D341Med (cell line): ENCODE results near the gene CDK17.
A peak's percentile ranks its signal among the peaks of the same experiment; 100 is the strongest.
"Not testable (repeated sequence)": the region's sequence is repeated elsewhere in the genome, so short reads cannot be mapped to it uniquely, and the experiment has no call there.

Experiments
- DNase-seq: peaks from one replicate; pipeline ENCODE4 v3.0.0; 2012; ENCODE audit warnings: low spot score

Gene CDK17

DNA sequence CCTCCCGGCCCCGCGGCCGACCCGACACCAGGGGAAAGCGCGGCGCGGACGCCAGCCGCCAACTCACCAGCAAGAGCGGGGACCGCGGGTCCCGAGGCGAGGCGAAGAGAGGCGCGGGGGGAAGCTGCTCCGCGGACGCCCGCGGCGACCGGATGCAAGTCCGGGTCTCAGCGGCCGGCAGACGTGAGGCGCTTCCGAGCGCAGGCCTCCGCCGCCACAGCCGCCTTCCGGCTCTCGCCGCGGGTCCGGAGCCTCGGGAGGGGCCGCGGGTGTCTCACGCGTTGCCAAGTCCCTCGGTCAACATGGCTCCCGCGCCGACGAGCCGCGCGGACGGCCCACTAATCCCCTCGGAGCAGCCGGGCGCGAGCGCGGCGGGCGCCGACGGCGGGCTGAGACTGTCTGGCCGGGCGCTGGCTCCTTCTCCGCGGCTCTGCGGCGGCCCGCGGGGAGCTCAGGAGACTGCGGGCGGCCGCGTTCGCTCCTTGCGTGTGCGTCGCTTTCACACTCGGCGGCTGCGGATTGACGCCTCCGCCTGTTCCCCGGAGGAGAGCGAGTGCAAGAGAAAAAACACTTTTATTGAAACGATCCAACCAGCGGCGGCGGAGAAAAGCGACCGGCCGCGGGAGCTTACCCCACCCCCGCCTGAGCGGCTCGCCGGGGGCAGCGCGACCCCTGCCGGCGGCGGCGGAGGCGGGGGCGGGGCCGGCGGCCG lies at the start of gene CDK17:
Gene CDK17 (minus strand): TSS at position 521 of the 712 bp plus-strand sequence. CDS start 65,603 bp downstream, outside the sequence.
- peak; percentile 96 for DNase-seq

DNA sequence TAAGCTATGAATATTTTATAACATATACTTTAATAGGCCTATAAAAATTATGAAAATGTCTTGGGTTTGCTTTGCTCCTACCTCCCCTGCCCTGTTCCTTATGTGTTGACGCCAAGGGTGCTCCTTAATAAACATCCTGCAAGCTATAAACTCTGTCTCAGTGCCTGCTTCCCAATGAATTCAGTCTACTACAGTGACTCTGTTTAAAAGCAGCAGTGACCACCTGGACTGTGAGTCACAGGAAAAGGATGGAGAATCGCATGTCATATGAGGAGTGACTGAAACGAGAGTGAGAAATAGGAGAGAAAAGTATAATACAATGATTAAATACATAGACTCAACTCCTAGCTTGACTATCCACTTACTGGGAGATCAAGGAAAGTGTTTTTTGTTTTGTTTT lies 48.1 kb upstream of the CDK17 start:
- DNase-seq = no peak

DNA sequence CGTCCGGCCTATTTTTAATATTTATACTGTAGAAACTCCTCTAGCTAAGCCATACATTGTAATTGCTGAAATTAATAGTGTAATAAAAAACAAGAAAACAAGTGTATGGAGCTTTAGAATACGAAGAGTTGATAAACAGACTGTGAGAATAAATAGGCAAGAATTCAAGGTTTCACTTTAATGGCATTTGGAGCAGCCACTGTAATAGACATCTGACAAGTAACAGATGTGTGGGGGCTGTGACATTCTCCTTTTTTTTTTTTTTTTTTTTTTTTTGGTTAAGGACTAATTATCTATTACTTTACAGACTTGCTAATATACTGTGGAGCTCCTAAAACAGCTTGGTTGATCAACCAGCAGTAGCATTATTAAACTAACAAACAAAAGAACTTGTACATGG lies 47.0 kb upstream of the CDK17 start:
- no peak for DNase-seq

DNA sequence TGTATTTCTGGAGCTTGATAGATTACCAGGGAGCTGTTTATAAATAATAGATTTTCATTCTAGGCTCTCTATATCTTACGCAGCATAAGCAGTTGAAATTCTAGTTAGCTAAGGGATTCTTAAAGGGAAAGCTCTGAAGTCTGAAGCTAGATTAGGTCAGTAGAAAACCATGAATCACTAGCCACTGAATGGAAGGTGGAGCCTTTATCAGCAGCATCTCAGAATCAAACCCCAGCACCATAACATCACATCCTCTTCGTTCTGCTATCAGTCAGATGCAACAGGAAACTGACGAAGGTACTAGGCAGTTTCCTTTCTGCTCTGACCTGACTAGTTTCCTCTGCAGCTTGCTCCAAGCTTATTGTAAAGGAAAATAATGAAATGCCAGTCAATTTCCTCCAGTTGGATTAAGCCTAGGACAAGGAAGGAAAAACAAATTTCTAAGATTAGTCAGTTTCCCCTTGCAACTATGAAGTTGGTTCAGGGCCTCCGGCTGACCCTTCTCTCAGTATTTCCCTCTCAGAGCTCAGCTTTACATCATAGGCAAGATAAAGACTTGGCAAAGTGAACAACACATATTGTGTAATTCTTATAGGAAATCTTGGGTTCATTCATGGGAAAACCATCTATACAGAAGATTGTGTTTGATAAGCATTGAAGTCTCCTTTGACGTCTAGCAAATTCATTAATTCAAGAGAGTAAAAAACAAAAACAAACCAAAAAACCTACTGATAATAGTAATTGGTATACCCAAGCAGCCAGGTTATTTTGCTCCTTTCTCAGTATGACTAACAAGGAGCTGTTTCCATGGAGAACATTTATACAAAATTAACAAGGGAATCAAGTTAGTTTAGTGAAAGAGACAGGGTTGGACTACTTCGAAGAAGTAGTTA lies 45.7 kb upstream of the CDK17 start:
- DNase-seq = no peak

DNA sequence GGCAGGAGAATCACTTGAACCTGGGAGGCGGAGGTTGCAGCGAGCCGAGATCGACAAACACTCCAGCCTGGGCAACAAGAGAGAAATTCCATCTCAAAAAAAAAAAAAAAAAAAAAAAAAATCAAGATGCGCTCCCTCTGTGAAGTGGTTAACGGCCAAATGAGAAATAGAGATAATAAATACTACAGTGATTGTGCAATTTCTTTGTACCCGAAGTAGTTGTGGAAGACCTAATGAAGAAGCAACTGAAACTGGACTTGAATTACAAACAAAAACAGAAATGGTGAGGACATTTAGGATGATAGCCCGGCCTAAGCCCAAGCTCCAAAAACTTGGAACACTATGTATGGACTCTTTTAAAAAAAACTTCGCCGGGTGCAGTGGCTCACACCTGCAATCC lies 44.2 kb upstream of the CDK17 start:
- DNase-seq = no peak

DNA sequence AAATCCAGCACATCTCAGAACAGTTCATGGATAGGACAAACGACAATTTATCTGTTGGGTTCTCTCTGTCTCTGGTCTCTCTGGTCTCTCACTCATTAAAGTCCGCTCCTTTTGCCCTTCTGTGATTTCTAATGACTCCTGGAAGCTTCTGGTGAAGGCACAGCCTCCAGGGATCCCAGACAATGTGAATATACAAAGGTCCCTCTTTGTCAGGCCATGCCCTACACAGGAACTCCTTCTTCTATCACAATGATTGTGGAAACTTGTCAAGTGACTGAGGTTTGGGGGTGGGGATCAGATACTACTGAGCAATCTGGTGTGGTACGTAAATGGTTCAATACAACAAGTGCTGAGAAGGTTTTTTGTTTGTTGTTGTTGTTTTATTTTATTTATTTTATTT lies 42.7 kb upstream of the CDK17 start:
- no peak for DNase-seq

GRCh38 chr12:96441816-96442215 lies 41.6 kb upstream of the CDK17 start:
- no peak for DNase-seq

- no peak for DNase-seq
Observed at GRCh38 chr12:96438330-96438729, 38.1 kb upstream of the CDK17 start.

- no peak for DNase-seq
Observed at GRCh38 chr12:96437171-96437445, 36.9 kb upstream of the CDK17 start.

DNA sequence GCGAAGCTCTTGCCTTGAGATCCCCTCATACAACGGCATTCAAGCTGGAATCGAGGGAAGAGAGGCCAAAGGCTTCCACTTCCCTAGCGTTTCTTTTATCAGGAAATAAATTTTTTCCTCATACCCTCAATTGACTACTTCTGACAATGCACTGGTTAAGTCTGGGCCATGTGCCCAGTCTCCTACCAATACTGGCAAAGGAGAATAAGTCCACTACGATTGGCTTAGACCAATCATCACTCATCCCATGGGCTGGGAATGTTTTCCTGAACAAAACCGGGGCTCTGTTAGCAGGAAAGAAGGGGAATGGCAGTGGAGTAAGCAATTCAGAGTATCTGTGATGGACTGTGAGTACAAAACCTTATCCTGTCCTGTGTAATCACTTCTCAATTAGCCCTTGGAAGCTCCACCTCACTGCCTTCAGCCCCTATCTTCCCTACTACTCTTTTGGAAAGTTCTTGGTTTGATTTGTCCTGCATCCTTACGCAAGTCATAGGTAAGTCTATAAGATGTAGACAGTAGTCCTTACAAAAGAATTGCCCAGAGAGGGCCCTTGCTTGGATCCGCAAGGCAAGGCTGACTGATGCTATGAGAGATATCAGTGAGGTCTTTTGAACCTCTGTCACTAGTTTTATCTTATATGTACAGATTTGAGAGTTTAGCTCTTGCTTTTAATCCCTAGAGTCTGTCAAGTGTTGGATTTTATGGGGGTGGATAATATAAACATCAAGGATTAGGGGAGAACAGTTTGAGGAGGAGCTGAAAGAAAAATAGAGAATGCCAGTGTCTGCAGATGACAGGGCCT lies 36.3 kb upstream of the CDK17 start:
- no peak for DNase-seq

- DNase-seq = no peak
Observed at GRCh38 chr12:96434107-96434506, 33.9 kb upstream of the CDK17 start.

DNA sequence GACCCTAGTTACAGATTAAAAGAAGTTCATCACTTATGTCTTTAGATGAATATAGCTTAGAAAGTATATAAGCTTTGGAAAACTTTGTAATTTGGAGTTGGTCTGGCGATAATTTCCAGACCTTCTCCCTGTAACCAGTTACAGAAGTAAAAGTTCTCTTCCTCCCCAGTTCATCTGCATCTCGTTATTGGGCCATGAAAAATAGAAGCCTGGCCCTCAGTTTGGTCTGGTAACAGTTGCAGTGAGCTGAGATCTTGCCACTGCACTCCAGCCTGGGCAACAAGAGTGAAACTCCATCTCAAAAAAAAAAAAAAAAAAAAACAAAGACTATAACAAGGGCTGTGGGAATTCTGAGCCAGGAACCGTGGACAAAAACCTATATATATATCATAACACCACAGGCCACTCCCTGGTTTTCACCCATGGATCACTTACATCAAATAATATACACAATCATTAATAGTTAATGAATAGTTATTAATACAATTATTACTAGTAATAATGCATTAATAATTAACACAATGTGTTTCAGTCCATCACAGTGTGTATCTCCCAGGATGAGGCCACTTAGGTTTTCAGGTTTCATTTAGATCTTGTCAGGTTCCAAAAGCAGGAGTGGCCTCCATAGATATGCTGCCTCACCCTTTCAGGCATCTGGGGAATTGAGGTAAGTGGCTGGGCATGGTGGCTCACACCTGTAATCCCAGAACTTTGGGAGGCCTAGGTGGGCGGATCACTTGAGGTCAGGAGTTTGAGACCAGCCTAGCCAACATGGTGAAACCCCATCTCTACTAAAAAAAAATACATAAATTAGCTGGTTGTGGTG lies 32.5 kb upstream of the CDK17 start:
- not testable (repeated sequence) for DNase-seq

- no peak for DNase-seq
Observed at GRCh38 chr12:96431067-96431466, 30.8 kb upstream of the CDK17 start.

GRCh38 chr12:96427269-96427729 lies 27.1 kb upstream of the CDK17 start:
- DNase-seq = peak; percentile 40

GRCh38 chr12:96425951-96426350 lies 25.7 kb upstream of the CDK17 start:
- DNase-seq = no peak

- DNase-seq = no peak
Observed at GRCh38 chr12:96425321-96425720, 25.1 kb upstream of the CDK17 start.

DNA sequence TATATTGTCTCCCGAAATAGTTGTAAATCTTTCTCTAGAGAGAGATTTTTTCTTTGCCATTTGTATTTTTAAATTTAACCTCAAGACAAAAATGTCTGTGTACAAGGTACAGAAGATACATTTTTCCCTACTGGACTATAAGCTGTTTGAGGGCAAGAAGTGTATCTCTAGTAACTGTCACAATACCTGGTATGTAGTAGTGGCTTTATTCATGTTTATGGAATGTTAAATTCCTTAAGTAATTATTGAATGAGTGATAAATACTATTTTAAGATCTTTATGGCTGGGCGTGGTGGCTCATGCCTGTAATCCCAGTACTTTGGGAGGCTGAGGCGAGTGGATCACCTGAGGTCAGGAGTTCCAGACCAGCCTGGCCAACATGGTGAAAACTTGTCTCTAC lies 24.4 kb upstream of the CDK17 start:
- DNase-seq = no peak

- no peak for DNase-seq
Observed at GRCh38 chr12:96422192-96422591, 22.0 kb upstream of the CDK17 start.

DNA sequence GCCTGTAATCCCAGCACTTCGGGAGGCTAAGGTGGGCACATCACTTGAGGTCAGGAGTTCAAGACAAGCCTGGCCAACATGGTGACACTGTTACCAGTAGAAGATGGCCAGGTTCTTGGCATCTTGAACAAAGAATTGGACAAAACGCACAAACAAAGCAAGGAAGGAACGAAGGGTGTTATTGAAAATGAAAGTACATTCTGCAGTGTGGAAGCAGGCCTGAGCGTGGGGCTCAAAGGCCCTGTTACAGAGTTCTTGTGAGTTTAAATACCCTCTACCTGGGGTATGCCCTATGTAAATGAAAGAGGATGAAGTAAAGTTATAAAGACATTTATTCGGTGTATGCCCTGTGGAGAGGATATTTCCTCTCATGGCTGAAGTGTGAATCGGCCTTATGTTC lies 20.8 kb upstream of the CDK17 start:
- no peak for DNase-seq

- no peak for DNase-seq
Observed at GRCh38 chr12:96420277-96420835, 20.1 kb upstream of the CDK17 start.

GRCh38 chr12:96419576-96420276 lies 19.5 kb upstream of the CDK17 start:
- no peak for DNase-seq
